ENCODE data around the gene COL25A1.

DNA sequence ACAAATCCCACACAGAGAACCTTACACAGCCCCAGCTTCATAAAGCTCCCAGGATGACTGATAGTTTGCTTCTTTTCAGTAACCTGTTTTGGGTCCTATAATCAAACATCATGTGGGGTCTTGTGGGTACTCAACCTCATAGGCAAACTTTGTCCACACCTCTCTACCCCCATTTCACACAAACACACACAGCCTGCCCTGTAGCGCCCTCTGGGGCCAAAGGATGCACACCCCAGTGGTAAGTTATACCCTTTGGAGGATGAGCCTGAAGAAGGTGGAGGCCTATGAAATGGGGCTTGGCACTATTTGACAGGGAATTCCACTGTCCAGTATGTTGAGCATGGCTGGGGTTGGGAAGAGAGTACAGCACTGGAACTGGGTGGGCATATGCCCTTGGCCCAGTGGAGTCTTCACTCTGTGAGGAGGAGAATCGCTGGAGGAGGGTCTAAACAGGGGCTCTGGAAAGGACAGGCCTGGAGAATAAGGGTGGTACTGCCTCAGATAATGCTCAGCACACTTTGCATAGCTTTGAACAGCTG lies 30.5 kb upstream of the COL25A1 start:
- TF ChIP-seq POLR2A (IDR thresholded peaks at IDR 0.05) = no peak
- TF ChIP-seq, protein P1, sequence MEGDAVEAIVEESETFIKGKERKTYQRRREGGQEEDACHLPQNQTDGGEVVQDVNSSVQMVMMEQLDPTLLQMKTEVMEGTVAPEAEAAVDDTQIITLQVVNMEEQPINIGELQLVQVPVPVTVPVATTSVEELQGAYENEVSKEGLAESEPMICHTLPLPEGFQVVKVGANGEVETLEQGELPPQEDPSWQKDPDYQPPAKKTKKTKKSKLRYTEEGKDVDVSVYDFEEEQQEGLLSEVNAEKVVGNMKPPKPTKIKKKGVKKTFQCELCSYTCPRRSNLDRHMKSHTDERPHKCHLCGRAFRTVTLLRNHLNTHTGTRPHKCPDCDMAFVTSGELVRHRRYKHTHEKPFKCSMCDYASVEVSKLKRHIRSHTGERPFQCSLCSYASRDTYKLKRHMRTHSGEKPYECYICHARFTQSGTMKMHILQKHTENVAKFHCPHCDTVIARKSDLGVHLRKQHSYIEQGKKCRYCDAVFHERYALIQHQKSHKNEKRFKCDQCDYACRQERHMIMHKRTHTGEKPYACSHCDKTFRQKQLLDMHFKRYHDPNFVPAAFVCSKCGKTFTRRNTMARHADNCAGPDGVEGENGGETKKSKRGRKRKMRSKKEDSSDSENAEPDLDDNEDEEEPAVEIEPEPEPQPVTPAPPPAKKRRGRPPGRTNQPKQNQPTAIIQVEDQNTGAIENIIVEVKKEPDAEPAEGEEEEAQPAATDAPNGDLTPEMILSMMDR (IDR thresholded peaks at IDR 0.05) = no peak
